ENCODE data around the gene ARL15.

DNA sequence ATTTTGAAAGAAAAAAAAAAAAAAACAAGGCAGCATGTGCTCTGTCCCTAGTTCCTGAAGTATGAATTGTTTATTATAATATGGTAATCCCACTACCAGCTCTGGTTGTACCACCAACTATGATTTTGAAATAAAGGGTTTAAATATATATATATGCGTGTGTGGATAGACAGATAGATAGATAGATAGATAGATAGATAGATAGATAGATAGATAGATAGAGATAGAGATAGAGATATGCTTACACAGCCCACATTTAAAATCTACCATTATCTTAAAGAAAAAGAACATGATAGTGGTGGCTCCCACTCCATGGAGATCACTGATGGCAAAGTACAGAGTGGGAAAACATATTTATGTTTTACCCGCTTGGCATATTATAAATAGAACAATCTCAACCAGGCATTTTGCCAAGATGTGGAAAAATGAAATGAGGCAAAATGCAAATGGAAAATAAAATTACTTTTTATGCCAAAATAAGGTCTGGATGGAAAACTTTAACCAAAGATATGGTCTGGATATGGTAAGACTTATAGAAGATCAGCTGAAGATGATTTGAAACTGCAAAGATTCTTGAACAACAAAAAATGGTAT is 170.0 kb downstream of the ARL15 start:
- TF ChIP-seq, protein P1, sequence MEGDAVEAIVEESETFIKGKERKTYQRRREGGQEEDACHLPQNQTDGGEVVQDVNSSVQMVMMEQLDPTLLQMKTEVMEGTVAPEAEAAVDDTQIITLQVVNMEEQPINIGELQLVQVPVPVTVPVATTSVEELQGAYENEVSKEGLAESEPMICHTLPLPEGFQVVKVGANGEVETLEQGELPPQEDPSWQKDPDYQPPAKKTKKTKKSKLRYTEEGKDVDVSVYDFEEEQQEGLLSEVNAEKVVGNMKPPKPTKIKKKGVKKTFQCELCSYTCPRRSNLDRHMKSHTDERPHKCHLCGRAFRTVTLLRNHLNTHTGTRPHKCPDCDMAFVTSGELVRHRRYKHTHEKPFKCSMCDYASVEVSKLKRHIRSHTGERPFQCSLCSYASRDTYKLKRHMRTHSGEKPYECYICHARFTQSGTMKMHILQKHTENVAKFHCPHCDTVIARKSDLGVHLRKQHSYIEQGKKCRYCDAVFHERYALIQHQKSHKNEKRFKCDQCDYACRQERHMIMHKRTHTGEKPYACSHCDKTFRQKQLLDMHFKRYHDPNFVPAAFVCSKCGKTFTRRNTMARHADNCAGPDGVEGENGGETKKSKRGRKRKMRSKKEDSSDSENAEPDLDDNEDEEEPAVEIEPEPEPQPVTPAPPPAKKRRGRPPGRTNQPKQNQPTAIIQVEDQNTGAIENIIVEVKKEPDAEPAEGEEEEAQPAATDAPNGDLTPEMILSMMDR (IDR thresholded peaks at IDR 0.05), result no peak
- TF ChIP-seq POLR2A (IDR thresholded peaks at IDR 0.05) (no peak), POLR2AphosphoS5 (IDR thresholded peaks at IDR 0.05) (no peak), EP300 (IDR thresholded peaks at IDR 0.05) (no peak)

Data from sigmoid colon (tissue), 4 donors.